Hepatocyte (in vitro differentiated cells): ENCODE results near the gene MDM2. TPM values are rescaled to one million over a fixed set of nuclear protein-coding genes. Genes with fewer than 3 reads are reported as not detected.
"Not testable (repeated sequence)": the region's sequence is repeated elsewhere in the genome, so short reads cannot be mapped to it uniquely, and the experiment has no call there.

ENCODE experiments used
- DNase-seq: peaks from one replicate; pipeline ENCODE4 v3.0.0-alpha.2; 2016; ENCODE audit warnings: low spot score
- H2AFZ ChIP-seq: fragments of 200-600 bp; sonication (generic); 2 replicates; pipeline ENCODE4 v1.6.0; 2016; ENCODE audit warnings: antibody characterized with exemption, mild to moderate bottlenecking
- H3K27ac ChIP-seq: fragments of 200-600 bp; sonication (generic); 2 replicates; pipeline ENCODE4 v1.5.1; 2016; ENCODE audit warnings: mild to moderate bottlenecking
- H3K27me3 ChIP-seq: fragments of 200-600 bp; sonication (generic); 2 replicates; pipeline ENCODE4 v1.6.1; 2016
- H3K36me3 ChIP-seq: fragments of 200-600 bp; sonication (generic); replicated peaks from 2 replicates; pipeline ENCODE4 v1.5.1; 2016; ENCODE audit warnings: low read depth; ENCODE audit not compliant: insufficient read depth
- H3K4me1 ChIP-seq: fragments of 200-600 bp; sonication (generic); 2 replicates; pipeline ENCODE4 v1.5.1; 2016; ENCODE audit warnings: mild to moderate bottlenecking, moderate library complexity; ENCODE audit not compliant: insufficient read depth
- H3K4me2 ChIP-seq: fragments of 200-600 bp; sonication (generic); 2 replicates; pipeline ENCODE4 v1.6.0; 2016
- H3K4me3 ChIP-seq: fragments of 200-600 bp; sonication (generic); 2 replicates; pipeline ENCODE4 v1.5.1; 2016; ENCODE audit warnings: mild to moderate bottlenecking
- H3K79me2 ChIP-seq: fragments of 200-600 bp; sonication (generic); 2 replicates; pipeline ENCODE4 v1.6.0; 2017; ENCODE audit warnings: mild to moderate bottlenecking
- H3K9me2 ChIP-seq: fragments of 200-600 bp; sonication (generic); replicated peaks from 2 replicates; pipeline ENCODE4 v1.6.0; 2017; ENCODE audit warnings: mild to moderate bottlenecking; ENCODE audit not compliant: insufficient read depth
- H3K9me3 ChIP-seq: fragments of 200-600 bp; sonication (generic); 2 replicates; pipeline ENCODE4 v1.5.1; 2016; ENCODE audit warnings: low read depth, mild to moderate bottlenecking
- H4K20me1 ChIP-seq: fragments of 200-600 bp; sonication (generic); 2 replicates; pipeline ENCODE4 v1.6.0; 2016; ENCODE audit warnings: mild to moderate bottlenecking; ENCODE audit not compliant: insufficient read depth, poor library complexity, severe bottlenecking
- CTCF ChIP-seq: fragments of 200-600 bp; sonication (generic); IDR thresholded peaks from 2 replicates; pipeline ENCODE4 v1.5.1; 2016; ENCODE audit warnings: antibody characterized with exemption, mild to moderate bottlenecking; ENCODE audit not compliant: poor library complexity
- EZH2 ChIP-seq: fragments of 200-600 bp; sonication (generic); IDR thresholded peaks from 2 replicates; pipeline ENCODE4 v1.6.1; 2016; ENCODE audit warnings: antibody characterized with exemption, mild to moderate bottlenecking, borderline replicate concordance
- EZH2phosphoT487 ChIP-seq: fragments of 200-600 bp; sonication (generic); IDR thresholded peaks from one replicate; pipeline ENCODE4 v1.6.1; 2018; ENCODE audit warnings: antibody characterized with exemption, mild to moderate bottlenecking, low read depth, moderate library complexity; ENCODE audit not compliant: unreplicated experiment, severe bottlenecking
- WGBS: methylation state at CpG from one replicate; pipeline ENCODE4 v1.1.6; 2016; ENCODE audit warnings: low lambda C conversion rate; ENCODE audit errors: missing lambda C conversion rate; 5-methylcytosine and 5-hydroxymethylcytosine counted together
- polyA plus RNA-seq: library from polyadenylated mRNA; unstranded; fragments of >200 nt; fragmentation: Nextera tagmentation; extraction: Ambion mirVana; gene quantifications from 2 replicates; pipeline ENCODE4 v1.2.1, GENCODE V29; 2016
- total RNA-seq: library from RNA; depleted of rRNA; stranded (reverse); fragments of >200 nt; gene quantifications from 2 replicates; pipeline ENCODE4 v1.2.3, GENCODE V29; 2014

MDM2 gene
- total and polyA plus RNA-seq, 2 experiments from 2014 or later, result 42.0 to 77.4 TPM

GRCh38 chr12:68839183-68840147 lies 31.5 kb downstream of the MDM2 start:
- H3K9me2 ChIP-seq, result no peaks in the 10 kb centered on the region
- no peaks in the 10 kb centered on the region for H3K9me3 ChIP-seq
- no peak for DNase-seq
- H4K20me1 ChIP-seq, result peaks cover 4% of the 10 kb centered on the region
- no peak overlapping the region for H3K4me2 ChIP-seq
- no peak overlapping the region for H3K4me3 ChIP-seq
- H3K27me3 ChIP-seq, result no peaks in the 10 kb centered on the region
- no peaks in the 10 kb centered on the region for H3K36me3 ChIP-seq
- H3K79me2 ChIP-seq, result peaks cover 2% of the 10 kb centered on the region
- H3K27ac ChIP-seq, result no peak overlapping the region
- no peak for TF ChIP-seq CTCF
- H3K4me1 ChIP-seq, result no peaks in the 10 kb centered on the region
- no peak overlapping the region for H2AFZ ChIP-seq
- WGBS, result 60% methylated on average over 2 of the region's 2 CpGs

DNA sequence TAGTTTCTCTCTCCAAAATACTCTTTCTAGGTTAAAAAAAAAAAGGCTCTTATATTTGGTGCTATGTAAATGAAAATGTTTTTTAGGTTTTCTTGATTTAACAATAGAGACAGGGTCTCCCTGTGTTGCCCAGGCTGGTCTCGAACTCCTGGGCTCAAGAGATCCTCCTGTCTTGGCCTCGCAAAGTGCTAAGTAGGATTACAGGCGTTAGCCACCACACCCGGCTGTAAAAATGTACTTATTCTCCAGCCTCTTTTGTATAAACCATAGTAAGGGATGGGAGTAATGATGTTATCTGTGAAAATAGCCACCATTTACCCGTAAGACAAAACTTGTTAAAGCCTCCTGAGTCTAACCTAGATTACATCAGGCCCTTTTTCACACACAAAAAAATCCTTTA lies 33.2 kb downstream of the MDM2 start:
- not testable (repeated sequence) for H3K4me2 ChIP-seq, H3K9me3 ChIP-seq, DNase-seq, H3K27me3 ChIP-seq, H3K4me1 ChIP-seq, H4K20me1 ChIP-seq, H3K9me2 ChIP-seq, H3K79me2 ChIP-seq, H3K36me3 ChIP-seq, H3K4me3 ChIP-seq, H3K27ac ChIP-seq, H2AFZ ChIP-seq
- WGBS, result 89% methylated on average over 5 of the region's 5 CpGs

DNA sequence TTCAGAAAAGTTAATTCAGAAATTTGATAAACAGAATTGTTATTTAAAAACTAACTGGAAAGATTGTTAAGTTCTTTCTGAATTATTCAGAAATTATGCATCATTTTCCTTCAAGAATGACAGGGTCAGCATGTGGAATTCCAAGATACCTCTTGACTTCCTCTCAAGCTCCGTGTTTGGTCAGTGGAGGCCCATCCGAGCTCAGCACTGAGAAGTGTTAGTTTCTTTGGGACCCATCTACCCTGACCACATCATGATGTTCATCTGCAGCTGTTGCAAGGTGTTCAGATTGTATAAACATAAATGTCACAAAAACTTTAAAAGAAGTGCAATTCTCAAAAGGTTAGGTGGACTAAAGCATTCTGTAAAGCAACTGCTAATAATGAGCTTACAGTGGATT lies 33.7 kb downstream of the MDM2 start:
- no peak overlapping the region for H3K4me2 ChIP-seq
- H3K4me3 ChIP-seq, result no peak overlapping the region
- H3K9me3 ChIP-seq, result no peaks in the 10 kb centered on the region
- no peaks in the 10 kb centered on the region for H3K9me2 ChIP-seq
- 96% methylated on average over 2 of the region's 2 CpGs for WGBS
- TF ChIP-seq EZH2phosphoT487 (no peak), EZH2 (no peak), CTCF (no peak)
- H3K27me3 ChIP-seq, result no peaks in the 10 kb centered on the region
- peaks cover 4% of the 10 kb centered on the region for H3K36me3 ChIP-seq
- peaks cover 2% of the 10 kb centered on the region for H3K79me2 ChIP-seq
- H4K20me1 ChIP-seq, result peaks cover 4% of the 10 kb centered on the region
- no peak for DNase-seq
- no peak overlapping the region for H2AFZ ChIP-seq
- H3K4me1 ChIP-seq, result no peaks in the 10 kb centered on the region
- no peak overlapping the region for H3K27ac ChIP-seq

- no peak overlapping the region for H3K4me3 ChIP-seq
- TF ChIP-seq CTCF, result no peak
- TF ChIP-seq EZH2phosphoT487, result no peak
- TF ChIP-seq EZH2, result no peak
These were observed 34.1 kb downstream of the MDM2 start for GRCh38 chr12:68842123-68842522.

More at GRCh38 chr12:68842123-68842522, 34.1 kb downstream of the MDM2 start:
- Histone ChIP-seq H4K20me1 (peaks cover 4% of the 10 kb centered on the region), H3K4me1 (no peaks in the 10 kb centered on the region), H3K9me2 (no peaks in the 10 kb centered on the region), H3K9me3 (no peaks in the 10 kb centered on the region), H3K4me2 (no peak overlapping the region), H2AFZ (no peak overlapping the region), H3K27me3 (no peaks in the 10 kb centered on the region), H3K27ac (no peak overlapping the region), H3K36me3 (peaks cover 4% of the 10 kb centered on the region), H3K79me2 (peaks cover 2% of the 10 kb centered on the region)
- DNase-seq, result no peak
- 86% methylated on average over 3 of the region's 3 CpGs for WGBS
